Body of pancreas (tissue), 4 donors: ENCODE data around the gene CFHR5. TPM values are rescaled to one million over a fixed set of nuclear protein-coding genes. Genes with fewer than 3 reads are reported as not detected.
"Not testable (repeated sequence)": the region's sequence is repeated elsewhere in the genome, so short reads cannot be mapped to it uniquely, and the experiment has no call there.

Experiments used
- ATAC-seq: fragments of 150-250 bp; one replicate; pipeline ENCODE4 v1.9.1; 2016
- DNase-seq, 4 donors: peaks; one replicate each; pipeline ENCODE4 v3.0.0-alpha.2; 2019
- H3K27ac ChIP-seq, 4 donors: fragments of 200-600 bp; sonication (generic); 1 replicate in 3 of 4; 2 replicates in 1 of 4; pipeline versions ENCODE4 v1.5.1 to v1.6.1; 2016 to 2019; ENCODE audit warnings: mild to moderate bottlenecking in 1 of 4, mixed read lengths in 1 of 4, moderate library complexity in 1 of 4
- H3K27me3 ChIP-seq, 2 donors: fragments of 200-600 bp; sonication (generic); one replicate each; pipeline ENCODE4 v1.6.0; 2016; ENCODE audit warnings: mild to moderate bottlenecking in 1 of 2
- H3K36me3 ChIP-seq, 2 donors: fragments of 200-600 bp; sonication (generic); replicated peaks in 1 of 2; 2 replicates each; pipeline ENCODE4 v1.5.1; 2016; ENCODE audit warnings: low read depth in 2 of 2; ENCODE audit not compliant: insufficient read depth in 1 of 2
- H3K4me1 ChIP-seq: fragments of 200-600 bp; sonication (generic); one replicate; pipeline ENCODE4 v1.6.0; 2016
- H3K4me3 ChIP-seq, 2 donors: fragments of 200-600 bp; sonication (generic); 1 replicate in 1 of 2; 2 replicates in 1 of 2; pipeline ENCODE4 v1.5.1; 2016 to 2019
- H3K9me3 ChIP-seq, 3 donors: fragments of 200-600 bp; sonication (generic); 1 replicate in 2 of 3; 2 replicates in 1 of 3; pipeline ENCODE4 v1.5.1; 2016
- POLR2A ChIP-seq, 3 donors: fragments of 450-650 bp; IDR thresholded peaks; one replicate each; pipeline ENCODE4 v1.6.1; 2016; ENCODE audit warnings: antibody characterized with exemption in 3 of 3, mild to moderate bottlenecking in 2 of 3
- WGBS, 2 donors: methylation state at CpG; one replicate each; pipeline ENCODE4 v1.1.5; 2017; 5-methylcytosine and 5-hydroxymethylcytosine counted together
- intact Hi-C: fragments of 100-400 bp; cut with DNase I; formaldehyde crosslinking; loops from one replicate; pipeline ENCODE4 v1.15.1; 2023
- total RNA-seq, 2 donors: library from RNA; depleted of rRNA; stranded (reverse); fragments of >200 nt; gene quantifications; one replicate each; pipeline ENCODE4 v1.1.0, GENCODE V29; 2016
- TF ChIP-seq, protein P1 (sequence below), 7 experiments: fragments of 450-650 bp in 4 of 7; fragments of 200-600 bp in 3 of 7; sonication (generic) in 3 of 7; IDR thresholded peaks; one replicate each; pipeline ENCODE4 v1.5.1; 2016 to 2019; ENCODE audit warnings: antibody characterized with exemption in 7 of 7

Gene CFHR5
- total RNA-seq, 2 donors from 2014 or later, result not detected

DNA sequence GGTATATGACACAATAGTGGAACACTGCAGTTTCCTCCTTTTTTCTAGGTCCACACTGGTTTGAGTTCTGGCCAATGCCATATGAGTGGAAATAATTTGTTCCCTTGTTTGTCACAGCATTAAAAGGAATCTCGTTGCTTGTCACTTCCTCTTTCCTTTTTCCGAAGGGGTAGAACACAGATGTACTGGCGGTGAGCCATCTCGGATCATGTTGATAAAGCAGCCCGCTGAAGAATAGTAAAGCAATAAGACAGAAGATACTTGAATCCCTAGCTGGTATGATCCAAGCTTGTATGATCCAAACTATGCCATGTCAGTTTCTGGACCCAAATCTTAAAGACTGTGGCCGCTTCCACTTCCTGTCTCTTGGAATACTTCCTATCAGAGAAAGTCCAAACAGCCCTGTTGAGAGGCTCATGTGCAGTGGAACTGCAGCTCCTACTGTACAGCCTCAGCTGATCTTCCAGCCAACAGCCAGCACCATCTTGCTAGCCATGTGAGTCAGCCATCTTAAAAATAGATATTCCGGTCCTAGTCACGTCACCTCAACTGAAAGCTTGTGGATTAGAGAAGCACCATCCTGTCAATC is 40.3 kb downstream of the CFHR5 start:
- intact Hi-C loops, result no loop called here
- no peaks in the 10 kb centered on the region for H3K27me3 ChIP-seq
- DNase-seq, result no peak
- H3K9me3 ChIP-seq, result no peaks in the 10 kb centered on the region
- H3K4me1 ChIP-seq, result no peaks in the 10 kb centered on the region
- H3K36me3 ChIP-seq, result no peaks in the 10 kb centered on the region
- WGBS, 2 donors, result 64 to 67% methylated on average over 8 of the region's 8 CpGs
- ATAC-seq, result no peak
- no peak overlapping the region for H3K4me3 ChIP-seq
- H3K27ac ChIP-seq, result no peak overlapping the region
- TF ChIP-seq, protein P1, sequence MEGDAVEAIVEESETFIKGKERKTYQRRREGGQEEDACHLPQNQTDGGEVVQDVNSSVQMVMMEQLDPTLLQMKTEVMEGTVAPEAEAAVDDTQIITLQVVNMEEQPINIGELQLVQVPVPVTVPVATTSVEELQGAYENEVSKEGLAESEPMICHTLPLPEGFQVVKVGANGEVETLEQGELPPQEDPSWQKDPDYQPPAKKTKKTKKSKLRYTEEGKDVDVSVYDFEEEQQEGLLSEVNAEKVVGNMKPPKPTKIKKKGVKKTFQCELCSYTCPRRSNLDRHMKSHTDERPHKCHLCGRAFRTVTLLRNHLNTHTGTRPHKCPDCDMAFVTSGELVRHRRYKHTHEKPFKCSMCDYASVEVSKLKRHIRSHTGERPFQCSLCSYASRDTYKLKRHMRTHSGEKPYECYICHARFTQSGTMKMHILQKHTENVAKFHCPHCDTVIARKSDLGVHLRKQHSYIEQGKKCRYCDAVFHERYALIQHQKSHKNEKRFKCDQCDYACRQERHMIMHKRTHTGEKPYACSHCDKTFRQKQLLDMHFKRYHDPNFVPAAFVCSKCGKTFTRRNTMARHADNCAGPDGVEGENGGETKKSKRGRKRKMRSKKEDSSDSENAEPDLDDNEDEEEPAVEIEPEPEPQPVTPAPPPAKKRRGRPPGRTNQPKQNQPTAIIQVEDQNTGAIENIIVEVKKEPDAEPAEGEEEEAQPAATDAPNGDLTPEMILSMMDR (IDR thresholded peaks at IDR 0.05), result no peak
- no peak for TF ChIP-seq POLR2A (IDR thresholded peaks at IDR 0.05)

DNA sequence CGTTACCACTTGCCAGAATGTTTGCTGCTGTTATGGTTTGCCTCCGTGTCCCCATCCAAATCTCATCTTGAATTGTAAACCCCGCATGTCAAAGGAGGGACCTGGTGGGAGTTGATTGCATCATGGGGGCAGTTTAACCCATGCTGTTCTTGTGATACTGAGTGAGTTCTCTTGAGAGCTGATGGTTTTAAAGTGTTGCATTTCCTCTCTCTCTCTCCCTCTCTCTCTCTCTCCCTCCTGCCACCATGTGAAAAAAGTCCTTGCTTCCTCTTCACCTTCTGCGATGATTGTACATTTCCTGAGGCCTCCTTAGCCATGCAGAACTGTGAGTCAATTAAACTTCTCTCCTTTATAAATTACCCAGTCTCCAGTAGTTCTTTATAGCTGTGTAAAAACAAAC is 44.4 kb downstream of the CFHR5 start:
- DNase-seq (no peak), ATAC-seq (no peak)
- H3K9me3 ChIP-seq, result no peaks in the 10 kb centered on the region
- no peaks in the 10 kb centered on the region for H3K27me3 ChIP-seq
- no peaks in the 10 kb centered on the region for H3K4me1 ChIP-seq
- no peaks in the 10 kb centered on the region for H3K36me3 ChIP-seq
- intact Hi-C loops, result no loop called here
- TF ChIP-seq, protein P1 (IDR thresholded peaks at IDR 0.05), result no peak
- no peak for TF ChIP-seq POLR2A (IDR thresholded peaks at IDR 0.05)
- 28 to 37% methylated on average over 4 of the region's 4 CpGs for WGBS, 2 donors
- no peak overlapping the region for H3K27ac ChIP-seq
- no peak overlapping the region for H3K4me3 ChIP-seq

DNA sequence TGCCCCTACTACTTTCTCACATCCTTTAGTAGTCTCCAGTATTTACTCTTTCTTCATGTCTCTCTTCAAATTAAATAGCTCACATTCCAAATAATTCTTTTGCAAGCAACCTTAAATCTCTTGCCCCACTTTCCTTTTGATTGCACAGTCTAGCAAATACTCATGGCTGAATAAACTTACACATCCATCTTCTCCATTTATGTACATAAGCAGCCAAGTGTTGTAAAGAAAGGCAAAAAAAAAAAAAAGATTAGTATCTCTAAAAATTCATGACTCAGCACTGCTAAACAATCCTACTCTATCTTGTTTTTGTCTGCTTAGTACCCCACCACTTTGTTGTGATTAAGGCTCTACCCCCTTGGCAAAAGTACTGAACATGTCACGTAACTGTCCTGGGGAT is 47.1 kb downstream of the CFHR5 start:
- WGBS, 2 donors, result 58 to 75% methylated on average over 1 of the region's 1 CpG
- Histone ChIP-seq H3K36me3 (no peaks in the 10 kb centered on the region), H3K4me3 (no peak overlapping the region), H3K4me1 (no peaks in the 10 kb centered on the region), H3K9me3 (no peaks in the 10 kb centered on the region), H3K27me3 (no peaks in the 10 kb centered on the region), H3K27ac (no peak overlapping the region)
- ATAC-seq (no peak), DNase-seq (no peak)
- TF ChIP-seq POLR2A (IDR thresholded peaks at IDR 0.05), result no peak
- TF ChIP-seq, protein P1 (IDR thresholded peaks at IDR 0.05), result no peak
- intact Hi-C loops, result no loop called here

DNA sequence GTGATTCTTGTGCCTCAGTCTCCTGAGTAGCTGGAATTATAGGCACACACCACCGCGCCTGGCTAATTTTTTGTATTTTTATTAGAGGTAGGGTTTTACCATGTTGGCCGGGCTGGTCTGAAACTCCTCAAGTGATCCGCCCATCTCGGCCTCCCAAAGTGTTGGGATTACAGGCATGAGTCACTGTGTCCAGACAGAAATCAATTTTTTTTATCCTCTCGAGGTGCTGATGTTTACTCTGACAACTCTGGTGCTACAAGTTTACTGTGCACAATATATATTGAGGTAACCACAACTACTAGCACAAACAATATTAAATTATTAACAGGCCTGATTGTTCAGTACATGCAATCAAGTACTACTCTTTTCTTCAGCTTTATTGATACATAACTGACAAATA is 50.0 kb downstream of the CFHR5 start:
- intact Hi-C loops, result no loop called here
- Histone ChIP-seq H3K9me3 (no peaks in the 10 kb centered on the region), H3K4me1 (no peaks in the 10 kb centered on the region), H3K4me3 (no peak overlapping the region), H3K27ac (no peak overlapping the region), H3K27me3 (no peaks in the 10 kb centered on the region), H3K36me3 (no peaks in the 10 kb centered on the region)
- WGBS, 2 donors, result 62 to 73% methylated on average over 6 of the region's 6 CpGs
- no peak for TF ChIP-seq POLR2A (IDR thresholded peaks at IDR 0.05)
- TF ChIP-seq, protein P1 (IDR thresholded peaks at IDR 0.05), result no peak
- no peak for DNase-seq
- no peak for ATAC-seq

DNA sequence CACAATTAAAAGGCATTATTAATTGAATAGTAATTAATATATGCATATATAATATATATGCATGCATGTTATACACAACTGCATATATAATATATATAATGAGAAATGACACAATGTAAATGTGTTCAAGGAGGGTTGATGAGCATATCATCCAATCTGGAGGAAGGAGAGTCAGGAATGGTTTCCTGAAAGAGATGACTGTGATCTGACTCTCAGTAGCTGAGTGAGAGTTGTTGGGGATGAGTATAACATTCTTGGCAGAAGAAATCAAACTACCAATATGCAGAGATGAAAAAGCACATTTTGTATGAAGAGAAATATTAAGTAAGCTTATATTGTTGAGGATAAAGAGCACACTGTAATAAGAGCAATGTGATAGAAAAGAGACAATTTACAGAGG is 52.4 kb downstream of the CFHR5 start:
- no peak overlapping the region for H3K27ac ChIP-seq
- intact Hi-C loops, result no loop called here

DNA sequence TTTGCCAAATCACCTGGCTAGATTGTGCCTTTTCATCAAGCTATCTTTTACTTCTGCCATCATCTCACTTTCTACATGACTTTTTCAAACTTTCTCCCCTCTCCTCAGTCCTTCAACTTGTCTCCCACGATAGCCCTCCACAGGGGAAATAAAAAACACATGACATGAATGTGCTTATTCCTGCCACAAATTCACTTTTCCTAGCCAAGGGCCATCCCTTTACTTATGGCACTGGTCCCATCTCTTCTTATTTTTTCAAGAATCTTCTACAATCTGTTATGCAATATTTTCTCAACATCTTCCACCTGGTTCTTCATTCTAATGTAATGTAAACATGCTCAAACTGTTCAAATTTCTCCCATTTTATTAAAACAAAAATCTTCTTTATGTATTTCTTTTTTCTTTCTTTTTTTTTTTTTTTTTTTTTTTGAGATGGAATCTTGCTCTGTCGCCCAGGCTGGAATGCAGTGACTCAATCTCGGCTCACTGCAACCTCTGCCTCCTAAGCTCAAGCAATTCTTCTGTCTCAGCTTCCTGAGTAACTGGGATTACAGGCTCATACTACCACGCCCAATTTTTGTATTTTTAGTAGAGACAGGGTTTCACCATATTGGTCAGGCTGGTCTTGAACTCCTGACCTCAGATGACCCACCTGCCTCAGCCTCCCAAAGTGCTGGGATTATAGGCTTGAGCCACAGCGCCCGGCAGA is 57.4 kb downstream of the CFHR5 start:
- H3K36me3 ChIP-seq, DNase-seq, H3K4me3 ChIP-seq, H3K27ac ChIP-seq, ATAC-seq, intact Hi-C loops, H3K4me1 ChIP-seq, H3K9me3 ChIP-seq, H3K27me3 ChIP-seq: not testable (repeated sequence)
- WGBS, 2 donors, result 63 to 68% methylated on average over 6 of the region's 6 CpGs

More for the DNA sequence above, 52.4 kb downstream of the CFHR5 start:
- DNase-seq (no peak), ATAC-seq (no peak)
- Histone ChIP-seq H3K36me3 (no peaks in the 10 kb centered on the region), H3K9me3 (no peaks in the 10 kb centered on the region), H3K27me3 (no peaks in the 10 kb centered on the region), H3K4me1 (no peaks in the 10 kb centered on the region), H3K4me3 (no peak overlapping the region)
- no peak for TF ChIP-seq POLR2A (IDR thresholded peaks at IDR 0.05)
- TF ChIP-seq, protein P1 (IDR thresholded peaks at IDR 0.05), result no peak
